GM18870 (cell line): ENCODE data around the gene ITGAL.
A peak's percentile ranks its signal among the peaks of the same experiment; 100 is the strongest.
"Not testable (repeated sequence)": the region's sequence is repeated elsewhere in the genome, so short reads cannot be mapped to it uniquely, and the experiment has no call there.

Experiments
- ATAC-seq: cut with Tn5 transposase; IDR thresholded peaks from one replicate; pipeline ENCODE4 v1.9.1; 2021; ENCODE audit warnings: moderate library complexity; ENCODE audit not compliant: unreplicated experiment

ITGAL gene

GRCh38 chr16:30457743-30458560 is 14.6 kb upstream of the ITGAL start:
- ATAC-seq = no peak

DNA sequence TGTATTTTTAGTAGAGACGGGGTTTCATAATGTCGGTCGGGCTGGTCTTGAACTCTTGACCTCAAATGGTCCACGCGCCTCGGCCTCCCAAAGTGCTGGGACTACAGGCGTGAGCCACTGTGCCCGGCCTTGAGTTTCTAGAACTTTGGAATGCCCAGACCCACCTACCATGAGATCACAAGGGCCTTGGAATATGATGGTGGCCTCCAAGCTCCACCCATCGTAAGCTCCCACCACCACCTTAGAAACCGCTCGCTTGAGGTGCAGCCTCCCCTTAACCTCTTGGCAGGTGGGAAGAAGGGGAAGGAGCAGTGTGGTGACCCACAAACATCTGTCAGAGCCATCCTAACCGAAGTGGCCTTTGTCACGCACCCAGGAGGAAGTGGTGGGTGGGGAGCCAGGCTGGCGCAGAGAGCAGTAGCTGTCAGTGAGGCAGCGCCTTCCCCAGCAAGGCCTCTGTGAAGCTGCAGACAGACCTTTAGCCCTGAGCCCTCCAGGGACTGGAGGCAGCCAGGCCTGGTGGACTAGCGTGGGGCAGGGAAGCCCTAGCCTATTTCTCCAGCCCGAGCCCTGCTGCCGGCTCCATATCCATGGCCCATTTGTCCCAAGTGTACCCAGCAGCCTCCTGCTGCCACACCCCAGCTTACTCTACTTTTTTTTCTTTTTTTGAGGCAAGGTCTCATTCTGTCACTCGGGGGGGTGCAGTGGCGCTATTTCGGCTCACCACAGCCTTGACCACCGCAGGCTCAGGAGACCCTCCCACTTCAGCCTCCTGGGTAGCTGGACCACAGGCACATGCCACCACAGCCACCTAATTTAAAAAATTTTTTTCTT is 13.8 kb upstream of the ITGAL start:
- peak; percentile 88 for ATAC-seq

DNA sequence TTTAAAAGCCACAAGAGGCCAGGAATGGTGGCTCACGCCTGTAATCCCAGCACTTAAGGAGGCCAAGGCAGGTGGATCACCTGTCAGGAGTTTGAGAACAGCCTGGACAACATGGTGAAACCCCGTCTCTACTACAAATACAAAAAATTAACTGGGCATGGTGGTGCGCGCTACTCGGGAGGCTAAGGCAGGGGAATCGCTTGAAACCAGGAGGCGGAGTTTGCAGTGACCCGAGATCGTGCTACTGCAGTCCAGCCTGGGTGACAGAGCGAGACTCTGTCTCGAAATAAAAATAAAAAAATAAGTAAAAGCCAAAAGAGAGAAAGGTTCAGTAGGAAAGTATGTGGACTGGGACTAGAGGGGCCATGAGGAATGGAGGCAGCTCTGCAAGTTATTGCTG is 13.1 kb upstream of the ITGAL start:
- no peak for ATAC-seq

- not testable (repeated sequence) for ATAC-seq
Measured at GRCh38 chr16:30461426-30461825, 11.1 kb upstream of the ITGAL start.

DNA sequence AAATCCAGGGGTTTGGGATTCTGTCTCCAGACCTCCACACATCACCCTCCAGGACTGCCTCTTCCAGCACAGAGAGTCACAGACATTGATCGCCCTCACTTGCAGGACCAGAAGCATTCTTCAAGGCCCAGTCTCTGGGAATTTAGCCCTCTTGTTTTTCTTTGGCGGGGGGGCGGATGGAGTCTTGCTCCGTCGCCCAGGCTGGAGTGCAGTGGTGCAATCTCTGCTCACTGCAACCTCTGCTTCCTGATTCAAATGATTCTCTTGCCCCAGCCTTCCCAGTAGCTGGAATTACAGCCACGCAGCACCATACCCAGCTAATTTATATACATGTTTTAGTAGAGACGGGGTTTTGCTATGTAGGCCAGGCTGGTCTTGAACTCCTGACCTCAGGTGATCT is 8.5 kb upstream of the ITGAL start:
- no peak for ATAC-seq

- no peak for ATAC-seq
Measured at GRCh38 chr16:30470170-30470512, 2.4 kb upstream of the ITGAL start.

DNA sequence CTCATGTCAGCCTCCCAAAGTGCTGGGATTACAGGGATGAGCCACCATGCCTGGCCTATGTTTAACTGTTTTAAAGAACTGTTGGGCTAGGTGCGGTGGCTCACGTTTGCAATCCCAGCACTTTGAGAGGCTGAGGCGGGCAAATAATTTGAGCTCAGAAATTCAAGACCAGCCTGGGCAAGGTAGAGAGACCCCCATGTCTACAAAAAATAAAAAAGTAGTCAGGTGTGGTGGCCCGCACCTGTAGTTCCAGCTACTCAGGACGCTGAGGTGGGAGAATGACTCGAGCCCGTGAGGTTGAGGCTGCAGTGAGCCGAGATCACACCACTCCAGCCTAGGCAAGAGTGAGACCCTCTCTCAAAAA is 1.9 kb upstream of the ITGAL start:
- ATAC-seq = no peak

- no peak for ATAC-seq
Measured at GRCh38 chr16:30473231-30474073, 910 bp downstream of the ITGAL start.

DNA sequence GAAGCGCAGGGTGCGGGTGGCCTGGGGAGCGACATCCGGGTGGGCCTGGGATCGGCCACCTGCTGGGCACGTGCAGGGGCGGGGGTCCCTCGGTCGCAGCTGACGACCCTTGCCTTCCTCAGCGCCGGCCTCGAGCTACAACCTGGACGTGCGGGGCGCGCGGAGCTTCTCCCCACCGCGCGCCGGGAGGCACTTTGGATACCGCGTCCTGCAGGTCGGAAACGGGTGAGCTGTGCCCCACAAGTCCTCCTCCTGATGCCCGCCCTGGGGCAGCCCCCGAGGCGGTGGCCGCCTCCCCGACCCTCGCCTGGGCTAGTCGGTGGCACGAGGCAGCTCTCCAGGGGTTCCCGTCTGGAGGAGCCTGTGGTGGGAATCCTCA is 1.5 kb downstream of the ITGAL start:
- no peak for ATAC-seq

GRCh38 chr16:30474684-30475083 is 2.1 kb downstream of the ITGAL start:
- no peak for ATAC-seq

DNA sequence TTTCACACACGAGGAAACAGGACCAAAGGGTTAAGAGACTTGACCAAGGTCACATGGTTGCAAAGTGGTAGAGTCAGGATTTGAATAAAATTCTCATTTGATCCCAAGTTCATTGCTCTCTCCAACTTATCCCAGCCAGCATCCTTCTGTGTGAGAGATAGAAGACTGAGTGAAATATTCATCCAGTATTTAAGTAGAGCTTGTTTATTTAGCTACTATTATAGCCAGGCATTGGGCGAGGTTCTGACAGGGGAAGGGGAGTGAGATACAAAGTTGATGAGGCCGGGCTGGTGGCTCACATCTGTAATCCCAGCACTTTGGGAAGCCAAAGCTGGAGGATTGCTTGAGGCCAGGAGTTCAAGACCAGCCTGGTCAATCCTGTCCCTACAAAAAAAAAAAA is 4.4 kb downstream of the ITGAL start:
- no peak for ATAC-seq

GRCh38 chr16:30477773-30478172 is 5.2 kb downstream of the ITGAL start:
- ATAC-seq = not testable (repeated sequence)

GRCh38 chr16:30478766-30479478 is 6.4 kb downstream of the ITGAL start:
- ATAC-seq = no peak

DNA sequence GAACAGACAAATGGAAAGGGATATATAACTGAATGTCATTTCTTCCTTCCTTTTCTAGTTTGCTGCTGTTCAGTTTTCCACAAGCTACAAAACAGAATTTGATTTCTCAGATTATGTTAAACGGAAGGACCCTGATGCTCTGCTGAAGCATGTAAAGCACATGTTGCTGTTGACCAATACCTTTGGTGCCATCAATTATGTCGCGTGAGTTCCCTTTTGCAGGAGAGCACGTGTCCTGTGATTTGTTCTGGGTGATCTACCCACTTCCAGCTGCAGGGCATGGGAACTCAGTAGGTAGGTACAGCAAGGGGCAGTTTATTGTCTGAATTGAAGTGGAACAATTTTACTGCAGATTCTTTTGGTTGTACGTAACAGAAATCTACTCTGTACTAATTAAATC is 8.8 kb downstream of the ITGAL start:
- ATAC-seq = no peak

DNA sequence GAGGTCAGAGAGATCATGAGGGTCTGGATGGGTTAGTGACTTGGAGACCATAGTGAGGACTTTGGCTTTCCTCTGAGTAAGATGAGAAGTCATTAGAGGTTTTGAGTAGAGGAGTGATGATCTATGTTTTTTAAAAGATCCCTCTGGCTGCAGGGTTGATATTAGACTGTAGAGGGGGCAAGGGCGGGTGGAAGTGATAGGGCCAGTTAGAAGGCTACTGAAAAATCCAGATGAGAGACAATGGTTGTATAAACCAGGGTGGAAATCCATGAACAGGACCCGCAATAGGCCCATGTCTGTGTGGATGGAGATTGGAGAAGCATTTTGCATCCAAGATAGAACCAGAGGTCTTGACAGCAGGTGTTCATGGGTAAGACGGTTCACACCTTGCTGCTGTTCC is 9.8 kb downstream of the ITGAL start:
- no peak for ATAC-seq

DNA sequence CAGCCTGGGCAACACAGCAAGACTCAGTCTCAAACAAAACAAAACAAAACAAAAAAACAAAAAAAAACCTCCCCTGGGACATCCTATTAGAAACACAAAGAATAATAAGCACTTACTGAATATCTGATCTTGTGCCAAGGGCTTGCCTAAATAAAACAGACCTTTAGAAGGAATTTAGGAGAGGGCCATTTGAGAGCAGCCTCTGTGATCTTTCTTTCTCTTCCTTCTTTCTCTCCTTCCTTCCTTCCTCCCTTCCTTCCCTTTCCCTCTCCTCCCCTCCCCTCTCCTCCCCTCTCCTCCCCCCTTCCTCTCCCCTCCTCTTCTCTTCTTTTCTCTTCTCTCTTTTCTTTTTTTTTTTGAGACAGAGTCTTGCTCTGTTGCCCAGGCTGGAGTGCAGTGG is 12.3 kb downstream of the ITGAL start:
- no peak for ATAC-seq

- no peak for ATAC-seq
Measured at GRCh38 chr16:30485818-30486436, 13.4 kb downstream of the ITGAL start.

DNA sequence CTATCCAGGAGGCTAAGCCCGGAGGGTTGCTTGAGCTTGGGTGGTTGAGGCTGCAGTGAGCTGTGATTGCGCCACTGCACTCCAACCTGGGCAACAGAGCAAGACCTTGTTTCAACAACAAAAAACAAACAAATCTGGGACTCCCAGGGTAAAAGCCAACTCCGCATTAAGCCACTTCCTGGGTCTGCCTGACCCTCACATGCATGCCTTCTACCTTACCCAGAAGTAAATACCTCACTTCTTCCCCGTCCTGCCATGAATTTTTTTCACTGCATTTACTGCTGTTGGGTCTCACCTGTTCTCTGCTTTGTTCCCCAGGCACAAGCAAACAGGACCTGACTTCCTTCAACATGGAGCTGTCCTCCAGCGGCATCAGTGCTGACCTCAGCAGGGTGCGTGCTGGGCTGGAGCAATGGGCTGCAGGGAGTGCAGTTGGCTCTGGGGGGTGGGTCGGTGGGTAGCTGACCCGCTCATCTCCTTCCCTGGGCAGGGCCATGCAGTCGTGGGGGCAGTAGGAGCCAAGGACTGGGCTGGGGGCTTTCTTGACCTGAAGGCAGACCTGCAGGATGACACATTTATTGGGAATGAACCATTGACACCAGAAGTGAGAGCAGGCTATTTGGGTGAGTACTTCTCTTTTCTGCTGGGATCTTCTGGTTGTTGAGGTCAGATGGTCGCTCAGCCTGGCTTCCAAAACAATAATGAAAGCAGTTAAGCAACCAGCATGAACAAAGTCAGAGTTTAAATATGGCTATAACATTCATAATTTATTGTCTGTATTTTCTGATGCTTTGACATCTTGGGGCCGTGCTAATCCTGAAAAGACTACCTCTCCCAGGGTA is 16.4 kb downstream of the ITGAL start:
- no peak for ATAC-seq

GRCh38 chr16:30490210-30490609 is 17.7 kb downstream of the ITGAL start:
- no peak for ATAC-seq

- ATAC-seq = no peak
Measured at GRCh38 chr16:30491229-30491628, 18.7 kb downstream of the ITGAL start.
